OCI-LY3 (cell line): ENCODE data around the gene RFX2.

Experiments
- EZH2phosphoT487 ChIP-seq: fragments of 200-600 bp; shearing (Covaris generic); IDR thresholded peaks from 2 replicates; pipeline ENCODE4 v1.6.1; 2018; ENCODE audit warnings: antibody characterized with exemption, mixed run types, low read depth
- TF ChIP-seq, protein P1 (sequence below): fragments of 200-600, 300-600 bp; sonication (generic); IDR thresholded peaks from 2 replicates; pipeline ENCODE4 v1.5.1; 2014; ENCODE audit warnings: antibody characterized with exemption, low read length, low read depth

GRCh38 chr19:6060600-6061375 is 49.5 kb downstream of the RFX2 start:
- TF ChIP-seq, protein P1, sequence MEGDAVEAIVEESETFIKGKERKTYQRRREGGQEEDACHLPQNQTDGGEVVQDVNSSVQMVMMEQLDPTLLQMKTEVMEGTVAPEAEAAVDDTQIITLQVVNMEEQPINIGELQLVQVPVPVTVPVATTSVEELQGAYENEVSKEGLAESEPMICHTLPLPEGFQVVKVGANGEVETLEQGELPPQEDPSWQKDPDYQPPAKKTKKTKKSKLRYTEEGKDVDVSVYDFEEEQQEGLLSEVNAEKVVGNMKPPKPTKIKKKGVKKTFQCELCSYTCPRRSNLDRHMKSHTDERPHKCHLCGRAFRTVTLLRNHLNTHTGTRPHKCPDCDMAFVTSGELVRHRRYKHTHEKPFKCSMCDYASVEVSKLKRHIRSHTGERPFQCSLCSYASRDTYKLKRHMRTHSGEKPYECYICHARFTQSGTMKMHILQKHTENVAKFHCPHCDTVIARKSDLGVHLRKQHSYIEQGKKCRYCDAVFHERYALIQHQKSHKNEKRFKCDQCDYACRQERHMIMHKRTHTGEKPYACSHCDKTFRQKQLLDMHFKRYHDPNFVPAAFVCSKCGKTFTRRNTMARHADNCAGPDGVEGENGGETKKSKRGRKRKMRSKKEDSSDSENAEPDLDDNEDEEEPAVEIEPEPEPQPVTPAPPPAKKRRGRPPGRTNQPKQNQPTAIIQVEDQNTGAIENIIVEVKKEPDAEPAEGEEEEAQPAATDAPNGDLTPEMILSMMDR: no peak
- TF ChIP-seq EZH2phosphoT487: no peak
